ENCODE data around the gene CUEDC1.

DNA sequence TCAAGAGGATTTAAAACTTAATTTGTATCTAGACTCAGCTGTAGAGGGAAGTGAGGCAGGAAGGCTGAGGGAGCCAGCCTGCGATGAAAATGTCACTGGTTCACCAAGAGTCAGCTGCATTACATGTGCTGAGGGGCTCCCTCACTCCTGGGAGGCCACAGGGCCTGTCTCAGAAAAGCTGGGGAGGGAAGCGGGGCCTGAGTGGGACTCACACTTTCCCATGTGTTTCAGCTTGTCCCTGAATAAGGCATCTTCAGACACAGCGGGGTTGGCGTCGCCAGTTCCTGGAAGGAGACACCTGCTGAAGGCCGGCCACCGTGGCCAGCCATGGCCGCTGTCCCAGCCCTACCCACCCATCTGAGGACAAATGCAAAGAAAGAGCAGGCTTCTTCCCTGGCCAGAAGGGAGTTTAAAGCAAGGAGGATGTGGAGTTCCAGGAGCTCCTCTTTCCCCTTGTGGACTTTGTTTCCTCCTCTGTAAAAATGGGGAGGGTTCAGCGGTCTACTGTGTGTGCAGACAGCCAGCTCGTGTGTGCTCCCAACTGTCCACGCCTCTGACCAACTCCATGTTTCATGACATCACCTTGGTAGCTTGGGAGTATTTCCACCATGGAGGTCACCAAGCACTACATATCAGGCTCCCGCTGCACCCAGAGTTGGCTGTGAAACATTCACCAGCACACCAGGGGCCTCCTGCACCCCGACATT lies 86.1 kb downstream of the CUEDC1 start:
- TF ChIP-seq, protein P1, sequence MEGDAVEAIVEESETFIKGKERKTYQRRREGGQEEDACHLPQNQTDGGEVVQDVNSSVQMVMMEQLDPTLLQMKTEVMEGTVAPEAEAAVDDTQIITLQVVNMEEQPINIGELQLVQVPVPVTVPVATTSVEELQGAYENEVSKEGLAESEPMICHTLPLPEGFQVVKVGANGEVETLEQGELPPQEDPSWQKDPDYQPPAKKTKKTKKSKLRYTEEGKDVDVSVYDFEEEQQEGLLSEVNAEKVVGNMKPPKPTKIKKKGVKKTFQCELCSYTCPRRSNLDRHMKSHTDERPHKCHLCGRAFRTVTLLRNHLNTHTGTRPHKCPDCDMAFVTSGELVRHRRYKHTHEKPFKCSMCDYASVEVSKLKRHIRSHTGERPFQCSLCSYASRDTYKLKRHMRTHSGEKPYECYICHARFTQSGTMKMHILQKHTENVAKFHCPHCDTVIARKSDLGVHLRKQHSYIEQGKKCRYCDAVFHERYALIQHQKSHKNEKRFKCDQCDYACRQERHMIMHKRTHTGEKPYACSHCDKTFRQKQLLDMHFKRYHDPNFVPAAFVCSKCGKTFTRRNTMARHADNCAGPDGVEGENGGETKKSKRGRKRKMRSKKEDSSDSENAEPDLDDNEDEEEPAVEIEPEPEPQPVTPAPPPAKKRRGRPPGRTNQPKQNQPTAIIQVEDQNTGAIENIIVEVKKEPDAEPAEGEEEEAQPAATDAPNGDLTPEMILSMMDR (conservative IDR thresholded peaks at IDR 0.05): no peak
- TF ChIP-seq EZH2 (IDR thresholded peaks at IDR 0.05; ENCODE audit: low read depth): no peak

Measured in PC-9 (cell line).